T-helper 9 cell (primary cell): ENCODE results near the gene SPTB.

Source experiments
- DNase-seq: peaks from one replicate; pipeline ENCODE4 v3.0.0-alpha.2; 2020

Gene SPTB

DNA sequence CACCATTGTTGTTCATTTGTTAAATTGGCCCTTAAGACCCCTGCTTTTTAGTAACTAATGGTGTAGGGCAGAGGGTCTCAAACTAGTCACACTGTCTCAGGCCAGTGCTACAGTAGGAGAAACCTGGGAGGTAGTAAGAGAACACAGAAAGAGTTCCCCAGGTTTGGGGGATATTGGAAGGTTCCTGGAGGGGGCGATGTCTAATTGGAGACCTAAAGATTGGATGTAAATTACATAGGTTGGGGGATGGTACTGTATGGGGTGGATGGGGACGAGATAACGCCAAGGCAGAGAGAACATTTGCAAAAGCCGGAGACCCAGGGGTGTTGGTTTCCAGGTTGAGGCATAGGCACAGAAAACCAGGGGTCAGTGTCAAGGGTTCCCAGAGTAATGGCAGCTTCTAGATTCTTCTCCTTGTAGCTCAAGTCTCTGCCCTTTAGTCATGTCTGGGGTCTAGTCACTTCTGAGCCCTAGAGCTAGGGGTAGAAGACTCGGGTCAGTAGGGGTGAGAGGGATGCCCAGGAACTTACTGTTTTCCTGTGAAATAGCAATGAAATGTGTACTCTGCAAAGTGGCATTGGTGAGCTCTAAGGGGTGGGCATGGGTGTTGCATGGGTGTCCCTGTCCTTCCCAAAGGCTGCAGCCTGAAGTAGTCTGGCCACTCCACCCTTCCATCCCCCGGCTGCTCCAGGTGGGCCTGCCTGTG is 153.7 kb downstream of the SPTB start:
- no peak for DNase-seq

DNA sequence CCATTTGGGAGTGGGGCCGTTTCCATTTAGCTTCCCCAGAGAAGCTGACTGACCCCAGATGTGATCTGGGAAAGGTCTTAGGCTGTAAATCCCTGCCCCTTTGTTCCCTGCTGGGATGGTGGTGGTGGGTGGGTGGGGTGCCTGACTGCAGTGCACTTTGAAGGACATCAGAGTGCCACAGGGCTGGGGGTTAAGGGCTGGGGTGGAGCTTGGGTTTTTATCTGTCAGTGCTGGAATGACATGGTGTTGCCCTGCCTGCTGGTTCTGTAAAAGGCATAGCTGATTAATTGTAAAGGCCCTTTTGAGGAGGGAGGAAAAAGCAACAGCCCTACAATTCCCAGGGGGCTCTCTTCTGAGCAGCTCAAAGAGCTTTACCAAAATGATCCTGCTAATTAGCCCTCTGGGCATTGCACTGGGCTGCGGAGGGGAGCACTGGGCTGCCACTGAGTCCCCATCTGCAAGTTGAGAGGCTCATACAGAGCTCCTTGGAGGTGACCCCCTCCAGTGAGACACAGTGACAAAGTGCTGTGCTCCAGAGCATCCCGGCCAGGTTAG is 154.4 kb downstream of the SPTB start:
- DNase-seq, result no peak

DNA sequence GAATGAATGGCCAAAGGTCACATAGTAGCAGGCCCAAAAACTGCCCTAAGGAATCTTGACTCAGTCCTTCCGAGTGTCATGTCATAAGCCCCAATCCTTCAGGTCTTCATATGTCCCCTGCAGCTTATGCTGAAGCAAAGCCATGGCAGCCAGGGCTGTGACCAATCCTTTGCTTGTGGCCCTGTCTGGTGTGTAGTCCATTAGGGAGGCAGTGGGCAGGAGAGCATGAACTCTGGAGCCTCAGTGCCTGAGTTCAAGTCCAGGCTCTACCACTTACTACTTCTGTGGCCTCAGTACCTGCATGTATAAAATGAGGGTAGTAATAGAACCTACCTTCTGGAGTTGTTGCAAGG is 155.2 kb downstream of the SPTB start:
- no peak for DNase-seq

DNA sequence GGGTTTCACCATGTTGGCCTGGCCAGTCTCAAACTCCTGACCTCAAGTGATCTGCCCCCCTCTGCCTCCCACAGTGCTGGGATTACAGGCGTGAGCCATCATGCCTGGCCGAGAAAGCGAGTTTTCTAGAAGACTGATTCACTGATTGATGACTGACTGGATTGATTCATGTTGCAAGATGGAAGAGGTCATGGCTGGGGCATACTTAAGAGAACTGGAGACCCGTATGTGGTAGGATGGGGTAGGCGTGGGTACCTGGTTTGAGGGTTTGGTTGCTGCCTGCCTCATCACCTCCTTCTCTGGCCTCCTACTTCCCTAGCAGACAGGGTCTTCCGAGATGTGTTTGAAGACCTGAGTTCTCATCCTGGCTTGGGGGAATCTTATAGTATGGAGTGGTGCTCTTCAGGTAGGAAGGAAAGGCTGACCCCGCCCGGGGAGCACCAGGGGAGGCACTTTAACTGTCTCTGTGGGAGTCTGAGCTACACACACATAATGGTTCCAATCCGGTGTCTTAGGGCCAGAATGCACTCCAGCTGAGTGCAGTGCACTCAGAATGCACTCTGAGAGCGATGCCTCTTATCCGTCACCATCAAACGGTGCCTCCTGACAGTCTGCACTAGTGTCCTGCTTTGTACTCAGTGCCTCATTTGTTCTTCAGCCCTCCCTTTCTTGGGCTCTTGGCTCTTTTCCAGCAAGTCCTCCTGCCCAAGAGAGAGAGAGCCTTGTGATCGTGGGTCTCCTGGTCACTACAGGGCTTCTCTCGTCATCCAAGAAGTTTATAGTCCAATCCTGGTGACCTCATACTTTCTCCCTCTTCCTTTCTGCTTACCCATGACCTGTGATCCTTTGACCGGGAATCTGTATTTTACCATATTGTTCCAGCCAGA is 155.8 kb downstream of the SPTB start:
- peak; percentile 26 for DNase-seq

DNA sequence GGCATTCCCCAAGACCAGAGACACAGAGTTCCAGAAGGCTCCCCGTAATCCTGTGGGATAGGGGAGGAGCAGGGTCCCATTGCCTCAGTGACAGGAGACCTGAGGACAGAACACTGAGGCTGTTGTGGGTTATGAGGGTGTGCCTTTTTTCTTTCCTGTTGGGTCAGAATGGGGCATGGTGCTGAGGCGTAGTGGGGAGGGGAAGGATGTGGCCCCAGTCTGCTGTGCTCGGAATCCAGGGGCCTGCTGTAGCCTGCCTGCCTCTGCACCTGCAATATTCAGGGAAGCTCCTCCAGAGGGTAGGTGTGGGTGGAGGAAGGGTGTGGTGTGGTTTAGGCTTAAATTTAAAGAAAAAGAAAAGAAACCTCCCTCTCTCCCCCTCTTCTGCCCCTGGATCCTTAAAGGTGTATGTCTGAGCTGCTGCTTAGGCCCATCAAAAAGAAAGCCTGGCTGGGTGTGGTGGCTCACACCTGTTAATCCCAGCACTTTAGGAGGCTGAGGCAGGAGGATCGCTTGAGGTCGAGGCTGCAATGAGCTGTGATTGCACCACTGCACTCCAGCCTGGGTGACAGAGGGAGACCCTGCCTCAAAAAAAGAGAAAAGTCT is 156.8 kb downstream of the SPTB start:
- no peak for DNase-seq

DNA sequence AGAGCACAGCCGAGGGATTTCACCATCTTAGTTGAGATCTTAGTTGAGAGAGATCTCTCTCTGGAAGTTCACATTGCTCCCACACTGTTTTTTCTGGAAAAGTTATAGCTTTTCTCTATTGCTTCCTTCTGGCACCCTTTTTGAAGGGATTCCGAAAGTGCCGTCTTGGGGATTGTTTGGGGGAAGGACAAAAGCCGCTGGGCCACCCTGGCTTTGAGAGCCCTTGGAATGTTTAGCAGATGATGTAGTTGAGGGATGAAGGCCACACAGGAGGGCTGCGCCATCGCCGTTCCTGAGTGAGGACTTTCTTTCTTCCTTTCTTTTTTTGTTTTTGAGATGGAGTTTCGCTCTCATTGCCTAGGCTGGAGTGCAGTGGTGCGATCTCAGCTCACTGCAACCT is 157.8 kb downstream of the SPTB start:
- DNase-seq, result no peak

DNA sequence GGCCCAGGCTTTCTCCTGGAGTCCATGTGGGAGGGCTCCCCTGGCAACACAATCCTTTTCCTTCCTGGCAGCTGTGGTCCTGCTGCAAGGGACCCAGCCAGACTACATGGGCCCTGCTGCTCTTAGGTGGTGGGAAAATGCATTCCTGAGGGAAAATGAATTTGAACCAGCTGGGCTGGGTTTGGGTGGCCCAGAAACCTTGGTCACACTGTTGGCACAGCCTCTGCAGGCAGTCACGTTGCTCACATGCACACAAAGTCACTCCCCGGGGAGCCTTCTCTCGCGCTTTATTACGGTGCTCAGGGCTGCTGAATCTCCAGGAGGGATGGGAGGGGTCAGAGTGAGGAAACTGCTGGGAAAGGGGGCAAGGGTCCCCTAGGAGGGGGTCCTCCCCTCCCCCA is 158.3 kb downstream of the SPTB start:
- no peak for DNase-seq

DNA sequence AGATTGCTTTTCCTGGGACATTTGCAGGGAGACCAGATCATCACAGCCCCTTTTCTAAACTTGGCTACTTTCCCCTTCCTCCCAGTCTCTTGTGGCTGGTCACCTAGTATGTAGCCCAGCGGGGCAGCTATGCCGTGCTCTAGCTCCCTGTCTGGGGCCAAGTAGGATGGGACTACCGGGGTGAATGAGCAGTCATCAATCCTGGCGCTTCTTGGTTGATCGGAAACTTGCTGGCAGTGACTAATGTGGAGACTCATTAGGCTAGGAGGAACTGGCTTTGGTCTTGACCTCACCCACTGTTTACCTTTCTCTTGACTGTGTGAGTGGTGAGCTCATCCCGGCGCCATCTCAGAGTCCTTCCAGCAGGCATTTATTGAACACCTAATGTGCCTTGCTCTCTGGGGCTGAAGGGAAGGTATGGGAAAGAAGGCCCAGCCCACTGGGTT is 159.6 kb downstream of the SPTB start:
- no peak for DNase-seq

DNA sequence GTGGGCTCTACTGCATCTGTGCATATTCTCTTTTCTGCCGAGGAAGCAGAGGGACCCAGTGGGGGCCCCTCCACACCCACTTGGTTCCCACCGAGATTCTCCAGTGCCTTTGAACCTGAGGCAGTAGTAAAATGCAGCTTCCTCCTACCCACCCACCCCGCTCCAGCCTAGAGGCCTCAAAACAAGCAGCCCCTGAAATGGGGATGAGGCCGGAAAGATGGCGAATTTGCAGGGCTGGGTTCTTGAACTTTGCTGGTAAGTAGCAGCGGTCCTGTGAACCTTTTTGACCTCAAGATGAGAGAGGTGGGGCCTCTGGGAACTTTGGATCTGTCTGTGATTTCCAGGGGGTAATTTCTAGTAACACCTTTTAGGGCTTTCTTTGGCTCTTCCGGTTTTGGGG is 160.1 kb downstream of the SPTB start:
- no peak for DNase-seq

DNA sequence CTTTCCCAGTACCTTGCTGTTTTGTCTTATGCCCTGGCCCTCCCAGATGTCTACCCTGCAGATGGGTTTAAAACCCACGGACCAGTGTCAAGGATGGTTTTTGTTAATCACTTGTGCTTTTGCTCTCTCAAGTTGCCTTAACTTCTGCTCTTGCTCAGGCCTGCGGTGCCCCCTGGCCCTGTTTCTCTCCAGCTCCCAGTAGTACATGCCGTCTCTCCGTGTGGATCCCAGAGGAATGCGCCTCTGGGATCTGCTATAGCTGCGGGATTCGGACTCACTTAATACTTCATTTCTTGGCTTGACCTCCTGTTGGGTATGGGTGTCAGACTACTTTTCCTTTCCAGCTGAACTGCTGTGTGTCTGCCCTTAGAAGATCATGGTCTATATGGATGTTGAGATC is 160.9 kb downstream of the SPTB start:
- no peak for DNase-seq

DNA sequence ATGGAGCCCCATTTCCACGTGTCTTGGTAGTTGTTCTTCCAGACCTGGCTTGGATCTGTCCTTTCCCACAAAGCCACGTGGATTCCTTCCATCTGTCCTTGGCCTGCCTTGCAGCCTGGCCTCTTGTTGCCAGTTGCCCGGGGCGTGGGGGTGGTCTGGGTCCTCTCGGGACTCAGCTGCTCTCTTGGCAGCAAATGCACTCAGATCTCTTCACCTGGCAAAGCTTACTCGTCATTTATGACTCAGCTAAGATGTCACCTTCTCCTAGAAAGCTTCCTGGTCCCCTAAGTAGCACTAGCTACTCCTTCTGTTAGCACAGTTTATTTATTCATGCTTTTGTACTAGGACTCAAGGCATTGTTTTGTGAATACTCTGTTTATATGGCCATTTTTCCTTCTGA is 161.8 kb downstream of the SPTB start:
- no peak for DNase-seq

DNA sequence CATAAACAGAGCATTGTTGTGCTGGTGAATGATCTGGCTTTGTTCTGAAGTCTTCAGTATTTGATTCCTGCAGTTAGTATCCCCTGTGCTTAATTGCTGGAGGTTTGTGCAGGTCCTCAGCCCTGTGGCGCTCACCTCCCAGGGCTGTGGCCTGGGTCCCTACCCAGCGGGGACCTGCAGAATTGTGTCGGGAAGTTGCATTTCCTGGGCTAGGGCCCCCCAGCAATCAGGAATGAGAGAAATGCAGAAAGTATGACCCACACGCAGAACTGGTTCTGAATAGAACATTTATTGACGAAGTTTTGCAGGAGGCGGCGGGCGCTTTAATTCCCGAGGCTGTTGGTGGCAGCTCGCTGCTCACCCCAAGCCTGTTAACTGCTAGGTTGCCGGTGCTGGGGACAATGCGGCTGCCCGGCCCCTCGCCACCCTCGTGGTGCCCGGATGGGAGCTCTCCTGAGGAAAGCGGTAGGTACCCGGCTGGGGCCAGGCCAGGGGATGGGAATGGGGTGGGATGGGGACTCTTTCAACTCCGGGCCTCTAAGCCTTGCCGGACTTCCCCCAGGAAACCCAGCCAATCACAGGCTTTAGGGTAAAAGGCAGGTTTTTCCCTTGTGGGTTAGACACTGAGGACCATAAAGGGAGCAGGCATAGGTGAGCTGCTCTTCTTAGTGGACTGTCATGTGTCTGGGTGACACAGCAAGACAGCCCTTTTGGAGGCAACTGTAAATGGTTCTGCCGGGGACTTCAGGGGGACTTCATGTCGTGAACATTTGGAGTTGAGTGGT is 163.9 kb downstream of the SPTB start:
- no peak for DNase-seq

DNA sequence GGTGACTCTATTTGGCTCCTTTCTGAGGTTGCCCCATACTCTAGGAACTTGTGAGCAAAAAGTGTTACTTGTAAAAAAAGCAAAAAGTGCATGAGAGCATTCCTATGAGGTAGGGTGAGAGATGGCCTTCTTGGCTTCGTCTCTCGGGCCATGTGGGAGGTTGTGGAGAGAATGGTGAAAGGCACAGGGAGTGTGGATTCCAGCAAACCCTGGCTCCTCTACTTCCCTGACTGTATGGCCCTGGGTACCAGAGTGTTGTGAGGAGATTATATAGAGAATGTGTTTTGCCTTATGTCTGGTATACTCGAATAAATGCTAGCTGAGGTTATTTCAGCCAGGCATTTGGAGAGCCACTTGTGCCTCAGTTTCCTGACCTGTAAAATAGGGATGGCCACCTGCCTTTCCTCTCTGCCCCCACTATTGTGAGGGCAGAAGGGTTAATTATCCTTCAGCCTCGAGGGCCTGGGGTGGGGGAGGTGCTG is 164.5 kb downstream of the SPTB start:
- no peak for DNase-seq

DNA sequence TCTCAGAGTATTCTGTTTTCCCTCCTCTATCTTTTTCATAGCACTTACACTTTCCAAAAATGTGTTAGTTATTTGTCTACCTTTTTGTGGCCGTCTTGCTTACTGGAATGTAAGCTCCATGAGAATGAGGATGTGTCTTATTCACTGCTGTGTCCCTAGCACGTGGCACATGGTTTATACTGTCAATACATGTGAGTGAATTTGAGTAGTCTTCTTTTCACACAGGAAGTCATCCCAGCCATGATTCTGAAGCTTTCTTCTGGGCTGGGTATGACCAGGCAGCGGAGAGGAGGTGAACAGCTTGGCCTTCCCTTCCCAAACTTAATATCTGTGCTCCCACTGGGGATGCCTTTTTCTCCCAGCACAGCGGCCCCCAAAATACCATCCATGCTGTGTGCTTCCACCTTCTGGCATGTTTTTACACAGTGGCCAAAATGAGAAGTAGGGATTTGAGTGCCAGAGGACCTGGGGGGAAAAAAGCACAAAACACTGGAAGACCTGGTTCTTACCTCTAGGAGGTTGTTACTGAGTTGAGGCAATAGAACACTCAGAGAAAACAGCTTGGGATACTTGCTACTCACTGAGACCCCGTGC is 165.2 kb downstream of the SPTB start:
- DNase-seq, result no peak

DNA sequence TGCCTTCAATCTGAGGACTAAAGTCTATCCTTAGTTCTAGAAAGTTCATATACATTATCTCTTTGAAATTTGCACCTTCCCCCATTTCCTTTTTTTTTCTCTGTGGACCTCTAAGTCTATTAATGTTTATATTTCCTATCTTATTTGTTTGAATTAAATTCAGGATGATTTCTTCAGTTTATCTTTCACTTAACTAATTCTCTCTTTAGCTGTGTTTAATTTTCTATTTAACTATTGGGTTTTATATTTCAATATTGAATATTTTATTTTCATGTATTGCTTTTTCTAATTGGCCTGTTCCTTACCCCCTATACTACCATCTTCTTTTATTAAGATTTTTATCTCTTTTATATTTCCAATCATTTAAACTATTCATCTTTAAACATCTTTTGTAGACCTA is 166.0 kb downstream of the SPTB start:
- no peak for DNase-seq

DNA sequence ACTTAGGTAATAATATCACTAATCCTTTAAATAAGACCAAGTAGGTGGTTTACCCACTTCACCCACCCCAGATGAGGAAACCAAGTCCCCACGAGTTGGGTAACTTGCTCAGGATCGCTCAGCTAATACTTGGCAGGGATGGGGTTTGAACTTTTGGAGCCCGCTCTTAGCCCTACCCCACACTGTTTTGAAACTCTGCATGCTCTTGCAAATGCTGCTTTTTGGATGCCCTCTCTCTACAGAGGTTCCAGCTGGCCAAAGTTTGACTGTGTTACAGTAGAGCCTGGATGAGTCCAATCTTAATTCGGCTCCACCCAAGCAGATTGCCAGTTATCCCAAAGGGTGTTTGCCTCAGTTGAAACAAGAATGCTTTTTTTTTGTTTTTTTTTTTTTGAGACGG is 168.7 kb downstream of the SPTB start:
- no peak for DNase-seq

DNA sequence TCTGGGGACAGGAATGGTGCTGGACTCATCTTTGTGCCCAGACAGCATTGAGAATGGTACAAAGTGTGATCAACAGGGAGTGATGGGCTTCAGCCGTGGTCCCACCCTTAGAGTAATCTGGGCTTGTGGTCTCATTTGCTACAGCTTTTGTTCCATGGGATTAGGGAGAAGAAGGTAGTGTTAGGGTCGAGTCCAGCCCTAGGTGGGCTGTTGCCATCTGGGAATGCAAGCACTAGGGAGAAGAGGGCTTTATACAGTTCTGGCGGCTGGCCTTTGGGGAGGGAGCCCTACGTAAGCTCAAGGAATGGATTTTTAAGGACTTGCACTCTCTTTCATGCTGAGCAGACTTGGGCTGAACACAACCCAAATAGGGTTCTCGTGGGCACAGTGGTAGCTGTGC is 170.6 kb downstream of the SPTB start:
- DNase-seq, result no peak

DNA sequence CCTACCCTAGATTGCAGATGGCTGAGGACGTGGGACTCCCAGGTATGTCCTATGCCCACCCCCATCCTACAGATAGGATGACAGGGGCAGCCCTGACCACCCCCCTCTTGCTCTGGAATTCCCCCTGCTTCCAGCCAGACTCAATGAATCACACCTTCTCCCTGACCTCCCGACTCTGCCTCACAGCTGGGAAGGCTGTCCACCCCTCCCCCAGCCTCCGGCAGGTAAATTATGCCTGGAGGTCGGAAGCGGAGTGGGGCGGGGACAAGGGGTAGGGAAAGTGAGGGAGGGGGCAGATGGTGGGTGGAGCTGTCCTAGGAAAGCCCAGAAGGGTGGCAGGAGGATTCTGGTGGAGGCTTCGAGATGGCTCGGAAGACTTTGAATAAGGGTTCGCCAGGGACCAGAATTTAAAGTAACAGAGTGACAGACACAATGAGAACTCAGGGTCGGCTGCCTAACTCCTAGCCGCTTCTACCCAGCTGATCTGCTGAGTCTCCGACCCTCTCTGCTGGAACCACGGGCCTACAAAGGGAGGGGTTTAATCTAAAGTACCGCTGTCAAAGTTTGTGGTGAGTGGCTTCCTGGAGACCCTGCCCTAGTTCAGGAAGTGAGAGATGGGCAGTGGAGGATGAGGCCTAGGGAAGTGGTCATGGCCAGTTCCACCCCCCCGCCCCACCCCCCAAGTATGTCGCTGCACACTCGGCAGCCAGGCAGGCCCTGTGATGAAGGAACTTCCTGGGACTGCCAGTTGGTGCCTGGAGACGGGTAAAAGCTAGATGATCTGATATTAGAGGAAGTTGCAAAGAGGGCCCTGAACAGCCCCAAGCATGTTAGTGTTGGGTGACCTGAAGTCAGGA is 171.3 kb downstream of the SPTB start:
- DNase-seq, result peak; percentile 39

DNA sequence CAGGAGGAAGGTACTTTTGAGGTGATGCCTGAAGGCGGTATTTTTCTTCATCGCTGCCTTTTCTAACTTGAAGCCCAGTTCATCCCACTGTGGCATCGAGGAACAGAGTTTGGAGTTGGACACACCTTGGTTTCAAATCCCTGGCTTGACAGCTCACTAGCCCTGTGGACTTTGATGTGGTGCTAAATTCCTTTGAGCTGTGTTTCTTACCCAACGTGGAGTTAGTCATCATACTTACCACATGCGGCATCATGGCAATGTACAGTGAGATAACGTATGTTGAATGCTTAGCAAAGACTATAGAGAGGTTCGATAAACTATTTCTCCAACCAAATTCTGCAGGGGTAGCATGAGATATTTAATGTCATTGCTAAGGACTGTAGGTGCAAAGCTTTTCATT is 172.0 kb downstream of the SPTB start:
- DNase-seq, result no peak

DNA sequence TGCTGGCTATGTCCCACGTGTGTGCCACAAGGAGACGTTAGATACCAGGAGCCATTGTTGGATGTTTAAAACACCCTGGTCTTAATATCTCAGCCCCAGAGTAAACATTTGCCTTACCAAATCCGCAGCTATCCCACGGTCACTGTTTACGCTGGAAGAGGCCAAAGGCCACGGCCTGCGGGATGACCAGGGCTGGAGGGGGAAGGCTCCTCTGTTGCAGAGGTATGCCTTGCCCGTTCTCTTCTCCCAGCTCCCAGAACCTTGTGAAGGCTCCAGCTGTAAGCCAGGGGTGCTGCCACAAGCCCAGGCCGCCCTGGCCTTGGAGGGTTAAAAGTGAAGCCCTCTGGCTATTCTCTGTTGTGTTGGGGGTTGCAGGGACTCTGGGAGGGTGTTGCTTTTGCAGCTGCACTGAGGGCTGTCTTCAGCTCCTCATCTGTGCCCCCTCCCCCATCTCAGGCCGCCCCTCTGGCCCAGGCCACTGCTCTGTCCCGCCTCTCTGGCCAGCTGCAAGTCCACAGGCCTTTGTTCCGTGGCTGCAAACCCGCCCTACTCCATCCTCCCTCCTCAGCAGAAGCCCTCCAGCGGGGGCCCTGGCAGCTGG is 173.0 kb downstream of the SPTB start:
- DNase-seq, result no peak

DNA sequence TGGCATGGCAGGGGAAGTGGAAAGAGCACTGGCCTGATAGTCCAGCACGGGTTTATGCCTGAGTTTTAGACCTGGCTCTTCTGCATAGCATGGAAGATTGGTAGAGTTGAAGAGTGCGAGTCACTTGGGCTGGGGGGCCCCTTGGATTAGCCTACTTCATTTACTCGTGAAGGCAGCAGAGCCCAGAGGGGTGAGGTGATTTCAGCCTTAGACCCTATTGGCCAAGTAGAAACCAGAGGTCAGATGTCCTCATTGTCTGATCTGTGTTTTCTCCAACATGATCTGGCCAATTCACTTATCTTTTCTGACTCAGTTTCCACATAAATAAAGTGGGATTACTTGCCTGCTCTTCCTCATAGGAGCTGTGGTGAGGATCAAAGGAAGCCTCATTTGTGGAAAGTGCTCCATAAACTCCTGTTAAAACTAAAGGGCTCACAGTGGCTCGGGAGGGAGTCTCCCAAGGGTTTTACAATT is 173.6 kb downstream of the SPTB start:
- no peak for DNase-seq
